HG02610 (cell line): ENCODE data around the gene FCAR.
"Not testable (repeated sequence)": the region's sequence is repeated elsewhere in the genome, so short reads cannot be mapped to it uniquely, and the experiment has no call there.

Experiments used
- ATAC-seq: cut with Tn5 transposase; IDR thresholded peaks from one replicate; pipeline ENCODE4 v1.9.1; 2021; ENCODE audit warnings: mild to moderate bottlenecking, moderate library complexity; ENCODE audit not compliant: unreplicated experiment

Gene FCAR

DNA sequence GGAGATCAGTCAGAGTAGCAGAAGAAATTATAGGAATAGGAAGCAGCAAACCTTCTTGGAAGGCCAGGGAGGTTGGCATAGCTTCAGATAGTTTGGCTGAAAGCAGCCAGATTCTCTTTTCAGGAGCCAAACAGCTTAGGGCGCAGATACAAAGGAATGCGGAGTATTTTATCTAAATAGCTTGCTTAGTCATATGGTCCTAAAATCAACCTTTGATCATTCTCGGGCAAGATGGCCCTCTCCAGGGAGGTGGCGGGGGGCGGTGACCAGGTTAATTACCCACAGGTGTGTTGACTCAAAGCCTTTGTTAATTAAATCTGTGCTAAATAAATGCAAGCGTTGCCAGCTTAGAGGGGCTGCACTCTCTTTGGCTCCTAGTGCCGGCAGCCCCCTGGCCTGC lies 19.4 kb downstream of the FCAR start:
- ATAC-seq: no peak

DNA sequence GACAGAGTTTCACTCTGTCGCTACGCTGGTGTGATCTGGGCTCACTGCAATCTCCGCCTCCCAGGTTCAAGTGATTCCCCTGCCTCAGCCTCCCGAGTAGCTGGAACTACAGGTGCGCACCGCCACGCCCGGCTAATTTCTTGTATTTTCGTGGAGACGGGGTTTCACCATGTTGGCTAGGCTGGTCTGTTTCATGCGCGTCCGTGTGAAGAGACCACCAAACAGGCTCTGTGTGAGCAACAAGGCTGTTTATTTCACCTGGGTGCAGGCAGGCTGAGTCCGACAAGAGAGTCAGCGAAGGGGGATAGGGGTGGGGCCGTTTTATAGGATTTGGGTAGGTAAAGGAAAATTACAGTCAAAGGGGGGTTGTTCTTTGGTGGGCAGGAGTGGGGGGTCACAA lies 20.1 kb downstream of the FCAR start:
- not testable (repeated sequence) for ATAC-seq

DNA sequence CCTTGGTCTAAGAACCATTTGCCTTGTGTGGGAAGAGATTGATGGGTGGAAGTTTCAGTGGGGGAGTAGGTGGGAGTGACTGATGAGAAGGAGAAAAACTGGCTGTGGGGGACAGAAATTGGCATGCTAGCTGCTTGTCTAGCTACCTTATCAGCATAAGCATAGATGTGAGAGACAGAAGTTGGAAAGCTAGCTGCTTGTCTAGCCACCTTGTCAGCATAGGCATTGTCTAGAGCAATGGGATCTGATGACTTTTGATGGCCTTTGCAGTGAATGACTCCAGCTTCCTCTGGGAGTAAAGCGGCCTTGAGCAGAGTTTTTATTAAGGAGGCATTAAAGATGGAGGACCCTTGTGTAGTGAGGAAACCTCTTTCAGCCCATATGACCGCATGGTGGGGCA lies 22.0 kb downstream of the FCAR start:
- no peak for ATAC-seq

DNA sequence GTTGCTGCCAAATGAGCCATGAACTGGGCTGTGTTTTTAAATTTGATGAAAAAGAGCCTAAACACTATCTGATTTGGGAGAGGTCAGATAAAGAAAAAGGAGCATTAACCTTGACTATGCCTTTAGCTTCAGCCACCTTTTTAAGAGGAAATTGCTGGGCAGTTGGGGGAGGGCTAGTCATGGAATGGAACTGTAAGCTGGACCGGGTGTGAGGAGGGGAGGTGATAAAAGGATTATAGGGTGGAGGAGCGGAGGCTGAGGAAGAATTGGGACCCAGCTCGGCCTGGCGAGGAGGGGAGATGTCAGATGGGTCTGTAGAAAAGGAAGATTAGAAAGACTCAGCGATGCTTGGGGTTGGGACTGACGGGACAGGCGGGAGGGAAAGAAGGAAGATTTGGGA lies 24.6 kb downstream of the FCAR start:
- ATAC-seq: not testable (repeated sequence)

DNA sequence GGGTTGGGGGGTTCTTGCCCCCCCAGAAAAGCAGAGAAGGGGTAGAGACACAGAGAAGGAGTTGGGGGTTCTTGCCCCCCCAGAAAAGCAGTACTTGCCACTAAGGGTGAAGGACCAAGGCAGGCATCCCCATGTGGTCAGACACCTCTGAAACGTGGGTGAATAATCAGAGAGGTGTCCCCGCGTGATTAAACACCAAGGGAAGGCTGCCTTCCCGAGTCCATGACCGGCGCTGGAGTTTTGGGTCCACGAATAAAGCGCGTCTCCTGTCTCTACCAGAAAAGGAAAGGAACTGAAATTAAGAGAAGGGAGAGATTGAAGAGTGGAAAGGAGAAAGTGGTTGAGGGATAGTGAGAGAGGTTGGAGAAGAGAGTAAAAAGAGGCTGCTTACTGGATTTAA lies 25.6 kb downstream of the FCAR start:
- not testable (repeated sequence) for ATAC-seq

DNA sequence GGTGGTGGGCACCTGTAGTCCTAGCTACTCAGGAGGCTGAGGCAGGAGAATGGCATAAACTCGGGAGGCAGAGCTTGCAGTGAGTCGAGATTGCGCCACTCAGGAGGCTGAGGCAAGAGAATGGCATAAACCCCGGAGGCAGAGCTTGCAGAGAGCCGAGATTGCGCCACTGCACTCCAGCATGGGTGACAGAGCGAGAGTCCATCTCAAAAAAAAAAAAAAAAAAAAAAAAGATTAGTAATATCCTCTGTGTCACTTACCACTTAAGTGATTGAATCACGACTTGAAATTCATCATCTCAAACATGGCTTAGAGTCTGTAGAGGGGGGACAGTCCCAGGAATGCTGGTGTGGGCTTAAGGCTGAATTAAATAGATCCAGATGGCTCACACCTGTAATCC lies 27.1 kb downstream of the FCAR start:
- ATAC-seq: not testable (repeated sequence)

DNA sequence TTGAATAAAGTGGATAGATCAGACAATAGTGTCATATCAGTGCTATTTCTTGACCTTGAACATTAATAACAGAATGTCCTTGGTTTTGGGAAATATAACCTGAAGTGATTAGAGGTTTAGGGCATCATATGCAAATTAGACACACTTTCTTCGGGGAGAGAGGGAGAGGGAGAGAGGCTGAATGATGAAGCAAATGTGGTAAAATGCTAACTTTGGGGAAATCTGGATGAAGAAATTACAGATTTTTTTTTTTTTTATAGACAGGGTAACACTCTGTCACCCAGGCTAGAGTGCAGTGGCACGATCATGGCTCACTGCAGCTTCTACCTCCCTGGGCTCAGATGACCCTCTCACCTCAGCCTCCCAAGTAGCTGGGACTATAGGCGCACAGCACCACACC lies 28.0 kb downstream of the FCAR start:
- no peak for ATAC-seq

DNA sequence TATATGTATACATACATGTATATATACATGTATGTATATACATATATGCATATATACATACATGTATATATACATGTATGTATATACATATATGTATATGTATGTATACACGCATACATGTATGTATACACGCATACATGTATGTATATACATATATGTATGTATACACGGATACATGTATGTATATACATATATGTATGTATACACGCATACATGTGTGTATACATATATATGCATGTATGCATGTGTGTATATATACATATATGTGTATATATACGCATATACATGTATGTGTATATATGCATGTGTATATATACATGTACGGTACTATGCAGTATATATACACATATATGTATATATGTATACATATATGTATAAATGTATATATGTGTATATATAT lies 29.3 kb downstream of the FCAR start:
- ATAC-seq: no peak

DNA sequence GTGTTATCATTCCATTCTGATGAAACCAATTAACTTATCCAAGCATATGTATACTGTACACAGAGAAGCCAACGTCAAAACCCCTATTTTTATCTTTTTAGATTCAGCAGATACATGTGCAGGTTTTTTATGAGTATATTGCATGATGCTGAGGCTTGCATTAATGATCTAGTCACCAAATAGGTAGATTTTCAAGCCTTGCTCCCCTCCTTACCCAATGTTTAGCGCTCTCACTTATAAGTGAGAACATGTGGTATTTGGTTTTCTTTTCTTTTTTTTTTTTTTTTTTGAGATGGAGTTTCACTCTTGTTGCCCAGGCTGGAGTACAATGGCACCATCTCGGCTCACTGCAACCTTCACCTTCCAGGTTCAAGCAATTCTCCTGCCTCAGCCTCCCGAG lies 30.2 kb downstream of the FCAR start:
- not testable (repeated sequence) for ATAC-seq

DNA sequence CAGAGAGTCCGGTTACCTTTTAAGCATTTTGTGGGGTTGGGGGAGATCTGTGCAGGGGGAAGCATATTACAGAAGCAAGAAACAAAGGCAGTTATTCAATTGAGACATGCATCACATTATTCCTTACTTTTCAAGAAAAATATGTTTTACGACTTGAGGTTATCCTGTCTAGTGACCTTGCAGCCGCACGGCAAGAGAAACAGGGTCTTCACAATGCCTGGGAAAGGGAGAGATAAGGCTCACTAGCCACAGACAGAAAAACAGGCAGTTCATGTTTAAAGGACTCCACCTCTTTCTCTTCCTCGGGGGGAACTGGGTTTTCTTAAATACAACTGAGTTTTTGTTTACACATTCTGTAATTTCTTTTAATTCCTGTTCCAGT lies 31.4 kb downstream of the FCAR start:
- ATAC-seq: no peak

DNA sequence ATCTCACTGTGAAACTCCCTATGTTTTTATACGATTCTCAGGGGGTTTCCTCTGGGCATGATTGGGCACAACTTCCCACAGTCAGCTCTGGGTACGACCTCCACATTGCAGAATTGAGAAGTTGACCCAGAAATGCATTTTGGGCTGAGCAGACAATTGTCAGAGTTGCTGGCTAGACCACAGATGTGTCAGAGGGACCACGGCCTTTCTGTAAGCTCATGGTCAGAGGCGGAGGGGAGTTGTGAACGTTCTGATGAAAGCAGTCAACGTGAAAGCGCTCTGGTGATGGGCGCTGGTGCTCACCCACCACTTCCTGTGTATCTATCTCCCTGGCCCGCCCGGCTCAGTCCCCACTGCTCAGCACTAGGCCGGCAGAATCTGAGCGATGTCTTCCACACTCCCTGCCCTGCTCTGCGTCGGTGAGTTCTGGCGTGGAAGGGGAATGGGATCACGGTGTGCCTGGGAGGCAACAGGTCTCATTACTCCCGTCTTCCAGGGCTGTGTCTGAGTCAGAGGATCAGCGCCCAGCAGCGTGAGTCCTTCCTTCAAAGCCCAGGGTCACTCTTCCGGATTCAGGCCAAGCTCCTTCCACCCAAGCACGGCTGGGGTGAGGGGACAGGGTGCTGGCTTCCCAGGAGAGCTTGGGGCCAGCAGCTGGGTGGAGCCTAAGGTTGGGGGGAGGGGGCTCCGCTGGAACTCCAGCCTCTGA lies 31.9 kb downstream of the FCAR start, which contains the start of gene NCR1:
NCR1 (plus strand) TSS at position 346 of the 709 bp plus-strand sequence; CDS start at position 386, 40 bp downstream.
- ATAC-seq: no peak

DNA sequence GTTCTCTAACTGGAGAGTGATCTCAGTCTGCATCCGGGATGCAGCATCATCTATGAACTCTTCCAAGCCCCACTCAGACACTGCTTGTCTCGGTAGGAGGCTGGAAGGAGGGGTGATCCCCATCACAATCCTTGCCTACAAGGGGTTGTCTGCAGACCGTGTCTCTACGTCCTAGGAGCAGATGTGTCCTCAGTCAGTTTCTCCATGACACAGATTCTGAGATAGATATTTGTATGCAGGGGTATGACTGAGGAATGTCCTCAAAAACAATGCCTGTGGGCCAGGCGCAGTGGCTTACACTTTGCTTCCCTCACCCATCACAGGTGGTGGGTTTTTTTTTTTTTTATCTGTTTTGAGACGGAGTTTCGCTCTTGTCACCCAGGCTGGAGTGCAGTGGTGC lies 32.8 kb downstream of the FCAR start:
- no peak for ATAC-seq

DNA sequence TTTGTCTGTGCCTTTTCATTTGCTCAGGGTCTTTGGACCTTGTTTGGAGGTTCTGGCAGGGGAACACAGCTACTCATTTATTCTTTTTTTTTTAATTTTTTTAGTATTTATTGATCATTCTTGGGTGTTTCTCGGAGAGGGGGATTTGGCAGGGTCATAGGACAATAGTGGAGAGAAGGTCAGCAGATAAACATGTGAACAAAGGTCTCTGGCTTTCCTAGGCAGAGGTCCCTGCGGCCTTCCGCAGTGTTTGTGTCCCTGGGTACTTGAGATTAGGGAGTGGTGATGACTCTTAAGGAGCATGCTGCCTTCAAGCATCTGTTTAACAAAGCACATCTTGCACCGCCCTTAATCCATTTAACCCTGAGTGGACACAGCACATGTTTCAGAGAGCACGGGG lies 33.9 kb downstream of the FCAR start:
- not testable (repeated sequence) for ATAC-seq

DNA sequence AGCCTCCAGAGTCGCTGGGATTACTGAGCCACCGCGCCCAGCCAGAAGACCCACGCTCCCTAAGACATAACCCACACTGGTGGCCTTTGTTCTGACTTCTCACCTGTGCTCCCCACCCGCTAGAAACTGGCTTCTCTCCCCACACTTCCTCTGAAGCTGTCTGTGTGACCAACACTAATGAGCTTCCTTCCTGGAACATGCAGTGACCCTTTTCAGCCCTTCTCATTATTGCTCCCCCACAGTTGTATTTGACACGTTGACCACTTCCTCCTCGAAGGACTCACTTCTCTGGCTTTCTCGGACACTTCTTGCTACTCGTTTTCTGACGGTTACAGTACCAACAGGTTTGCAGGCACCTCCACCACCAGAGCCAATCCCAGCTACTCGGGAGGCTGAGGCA lies 42.8 kb downstream of the FCAR start:
- no peak for ATAC-seq

DNA sequence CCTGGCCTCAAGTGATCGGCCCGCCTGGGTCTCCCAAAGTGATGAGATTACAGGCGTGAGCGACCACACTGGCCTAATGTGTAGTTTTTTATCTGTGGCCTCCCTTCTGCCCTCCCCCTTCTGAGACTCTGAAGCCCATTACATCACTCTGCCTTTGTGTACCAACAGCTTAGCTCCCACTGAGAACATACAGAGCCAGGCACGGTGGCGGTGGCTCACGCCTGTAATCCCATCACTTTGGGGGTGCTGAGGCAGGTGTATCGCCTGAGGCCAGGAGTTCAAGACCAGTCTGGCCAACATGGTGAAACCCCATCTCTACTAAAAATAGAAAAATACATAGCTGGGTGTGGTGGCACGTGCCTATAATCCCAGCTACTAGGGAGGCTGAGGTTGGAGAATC lies 44.5 kb downstream of the FCAR start:
- ATAC-seq: no peak

DNA sequence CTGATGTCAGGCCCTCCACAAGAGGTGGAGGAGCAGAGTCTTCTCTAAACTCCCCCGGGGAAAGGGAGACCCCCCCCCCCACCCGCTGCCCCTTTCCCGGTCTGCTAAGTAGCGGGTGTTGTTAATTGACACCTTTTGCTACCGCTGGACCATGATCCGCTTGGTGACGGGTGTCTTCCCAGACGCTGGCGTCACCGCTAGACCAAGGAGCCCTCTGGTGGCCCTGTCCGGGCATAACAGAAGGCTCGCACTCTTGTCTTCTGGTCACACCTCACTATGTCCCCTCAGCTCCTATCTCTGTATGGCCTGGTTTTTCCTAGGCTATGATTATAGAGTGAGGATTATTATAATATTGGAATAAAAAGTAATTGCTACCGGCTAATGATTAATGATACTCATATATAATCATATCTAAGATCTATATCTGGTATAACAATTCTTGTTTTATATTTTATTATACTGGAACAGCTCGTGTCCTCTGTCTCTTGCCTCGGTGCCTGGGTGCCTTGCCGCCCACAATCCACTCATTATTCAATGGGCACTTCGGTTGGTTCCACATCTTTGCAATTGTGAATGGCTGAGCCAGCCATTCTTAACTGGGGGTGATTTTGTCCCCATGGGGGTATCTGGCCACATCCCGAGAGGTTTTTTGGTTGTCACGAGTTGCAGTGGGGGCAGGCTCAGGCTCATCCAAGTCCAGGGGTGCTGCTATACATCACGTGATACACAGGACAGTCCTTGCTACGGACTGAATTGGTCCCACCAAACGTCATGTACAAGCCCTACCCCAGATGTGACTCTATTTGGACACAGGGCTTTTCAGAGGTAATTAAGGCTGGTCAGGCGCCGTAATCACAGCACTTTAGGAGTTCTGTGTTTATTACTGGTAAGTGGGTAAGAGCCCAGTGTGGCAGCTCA lies 45.9 kb downstream of the FCAR start:
- not testable (repeated sequence) for ATAC-seq

DNA sequence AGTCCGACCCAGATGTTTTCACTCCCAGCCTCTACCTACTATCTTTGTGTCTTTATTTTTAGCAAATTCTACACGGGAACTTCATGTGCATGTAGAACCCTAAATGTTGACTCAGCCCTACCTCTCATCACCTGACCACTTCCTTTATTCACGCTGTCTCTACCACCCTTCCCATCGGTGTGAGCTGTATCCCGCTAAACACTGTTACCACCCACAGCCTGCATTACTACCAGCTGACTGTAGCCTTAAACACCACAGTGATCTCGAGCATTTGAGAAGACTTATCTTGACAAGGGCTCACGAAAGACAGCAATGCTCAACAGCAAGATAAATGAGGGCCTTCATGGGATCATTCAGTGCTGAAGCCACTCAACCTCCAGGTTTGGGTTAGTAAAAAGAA lies 47.0 kb downstream of the FCAR start:
- ATAC-seq: no peak

DNA sequence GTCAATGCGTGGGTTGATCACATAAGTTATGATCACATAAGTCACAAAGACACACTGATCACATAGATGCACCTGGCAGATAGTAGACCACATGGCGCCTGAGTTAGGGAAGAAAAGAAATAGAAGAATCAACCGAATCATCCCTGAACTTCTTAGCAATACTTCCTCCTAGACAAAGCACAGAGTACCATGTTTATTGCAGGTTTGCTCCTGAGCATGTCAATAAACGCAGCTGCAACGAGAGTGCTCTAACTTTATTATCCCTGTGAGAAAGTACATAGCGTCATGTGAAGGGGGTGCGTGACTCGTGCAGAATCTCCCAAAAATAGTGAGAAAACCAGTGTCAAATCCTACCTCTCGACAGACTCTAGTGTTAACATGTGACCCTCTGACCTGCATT lies 49.2 kb downstream of the FCAR start:
- ATAC-seq: no peak

DNA sequence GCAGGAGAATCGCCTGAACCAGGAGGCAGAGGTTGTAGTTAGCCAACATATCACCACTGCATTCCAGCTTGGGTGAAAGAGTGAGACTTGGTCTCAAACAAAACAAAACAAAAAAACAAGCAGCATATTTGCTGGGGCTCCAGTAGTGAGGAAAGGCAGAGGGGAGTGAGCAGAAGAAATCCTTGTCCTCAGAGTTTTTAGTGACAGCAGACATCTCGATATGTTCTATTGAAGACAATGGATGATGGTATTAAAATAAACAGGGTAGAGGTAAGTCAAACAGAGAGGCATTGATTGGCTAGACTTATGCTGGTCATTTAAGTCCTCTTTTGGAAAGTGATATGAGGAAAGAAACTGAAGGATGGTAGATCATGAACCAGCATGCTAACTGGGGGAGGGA lies 54.3 kb downstream of the FCAR start:
- no peak for ATAC-seq

DNA sequence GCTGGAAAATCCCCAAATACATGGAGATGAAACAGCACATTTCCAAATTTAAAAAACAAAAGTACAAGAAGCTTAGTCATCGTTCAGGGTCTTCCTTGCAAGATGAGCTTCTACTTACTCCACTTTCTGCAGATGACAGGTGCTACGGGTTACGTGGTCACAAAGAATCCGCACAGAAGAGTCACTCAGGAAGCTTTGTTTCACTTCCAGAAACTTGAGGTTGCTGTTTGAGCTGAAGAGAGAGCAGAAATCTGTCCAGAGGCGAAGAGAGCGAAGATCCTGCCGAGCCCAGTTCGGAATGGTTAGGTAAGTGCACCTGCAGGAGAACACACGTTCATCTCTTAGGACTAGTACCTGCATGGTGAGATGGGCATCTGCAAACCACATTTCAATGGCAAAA lies 63.9 kb downstream of the FCAR start:
- ATAC-seq: peak; percentile 38

DNA sequence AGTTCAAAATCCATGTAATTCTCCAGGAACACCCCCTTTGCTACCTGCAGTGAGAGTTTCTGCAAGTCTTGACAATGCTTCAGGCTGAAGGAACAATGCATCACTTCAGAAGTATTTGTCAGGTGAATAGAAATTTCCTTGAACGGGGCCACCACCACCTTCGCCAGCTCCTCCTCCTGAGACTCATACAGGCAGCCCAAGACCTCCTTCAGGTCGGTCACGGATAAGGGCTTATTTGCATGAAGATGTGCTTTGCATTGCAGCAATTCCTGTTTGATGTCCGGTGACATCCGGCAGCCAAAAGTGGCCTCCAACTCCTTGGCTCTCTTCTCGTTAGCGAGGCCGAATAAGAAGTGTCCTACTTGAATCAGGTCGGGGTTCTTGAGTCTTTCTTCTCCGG lies 64.9 kb downstream of the FCAR start:
- no peak for ATAC-seq

DNA sequence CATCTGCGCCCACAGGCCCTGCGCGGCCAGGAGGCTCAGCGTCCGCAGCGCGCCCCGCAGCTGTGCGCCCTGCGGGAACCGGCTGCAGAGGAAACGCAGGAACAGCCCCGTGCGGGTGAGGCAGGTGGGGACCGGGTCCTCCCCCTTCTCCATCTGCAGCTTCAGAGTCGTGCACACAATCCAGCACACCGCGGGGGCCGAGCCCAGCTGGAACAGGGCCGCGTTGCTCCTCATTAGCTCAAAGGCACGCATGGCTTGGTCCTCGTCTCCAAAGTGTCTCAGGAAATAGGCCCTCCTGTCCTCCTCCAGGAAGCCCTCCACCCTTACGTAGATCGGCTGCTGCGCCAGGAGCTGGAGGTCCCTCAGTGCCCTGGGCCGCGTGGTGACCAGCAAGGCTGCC lies 65.5 kb downstream of the FCAR start:
- ATAC-seq: not testable (repeated sequence)
